Measurements from ENCODE around the gene TTLL11. TPM values are rescaled to one million over a fixed set of nuclear protein-coding genes. Genes with fewer than 3 reads are reported as not detected.

TTLL11 gene, protein sequence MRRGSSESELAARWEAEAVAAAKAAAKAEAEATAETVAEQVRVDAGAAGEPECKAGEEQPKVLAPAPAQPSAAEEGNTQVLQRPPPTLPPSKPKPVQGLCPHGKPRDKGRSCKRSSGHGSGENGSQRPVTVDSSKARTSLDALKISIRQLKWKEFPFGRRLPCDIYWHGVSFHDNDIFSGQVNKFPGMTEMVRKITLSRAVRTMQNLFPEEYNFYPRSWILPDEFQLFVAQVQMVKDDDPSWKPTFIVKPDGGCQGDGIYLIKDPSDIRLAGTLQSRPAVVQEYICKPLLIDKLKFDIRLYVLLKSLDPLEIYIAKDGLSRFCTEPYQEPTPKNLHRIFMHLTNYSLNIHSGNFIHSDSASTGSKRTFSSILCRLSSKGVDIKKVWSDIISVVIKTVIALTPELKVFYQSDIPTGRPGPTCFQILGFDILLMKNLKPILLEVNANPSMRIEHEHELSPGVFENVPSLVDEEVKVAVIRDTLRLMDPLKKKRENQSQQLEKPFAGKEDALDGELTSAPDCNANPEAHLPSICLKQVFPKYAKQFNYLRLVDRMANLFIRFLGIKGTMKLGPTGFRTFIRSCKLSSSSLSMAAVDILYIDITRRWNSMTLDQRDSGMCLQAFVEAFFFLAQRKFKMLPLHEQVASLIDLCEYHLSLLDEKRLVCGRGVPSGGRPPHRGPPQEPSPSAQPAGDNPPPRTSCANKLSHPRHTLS
- polyA plus RNA-seq (2013, experiment 1 of 2): 1.3 TPM
- polyA plus RNA-seq (2013, experiment 2 of 2): 1.2 TPM

DNA sequence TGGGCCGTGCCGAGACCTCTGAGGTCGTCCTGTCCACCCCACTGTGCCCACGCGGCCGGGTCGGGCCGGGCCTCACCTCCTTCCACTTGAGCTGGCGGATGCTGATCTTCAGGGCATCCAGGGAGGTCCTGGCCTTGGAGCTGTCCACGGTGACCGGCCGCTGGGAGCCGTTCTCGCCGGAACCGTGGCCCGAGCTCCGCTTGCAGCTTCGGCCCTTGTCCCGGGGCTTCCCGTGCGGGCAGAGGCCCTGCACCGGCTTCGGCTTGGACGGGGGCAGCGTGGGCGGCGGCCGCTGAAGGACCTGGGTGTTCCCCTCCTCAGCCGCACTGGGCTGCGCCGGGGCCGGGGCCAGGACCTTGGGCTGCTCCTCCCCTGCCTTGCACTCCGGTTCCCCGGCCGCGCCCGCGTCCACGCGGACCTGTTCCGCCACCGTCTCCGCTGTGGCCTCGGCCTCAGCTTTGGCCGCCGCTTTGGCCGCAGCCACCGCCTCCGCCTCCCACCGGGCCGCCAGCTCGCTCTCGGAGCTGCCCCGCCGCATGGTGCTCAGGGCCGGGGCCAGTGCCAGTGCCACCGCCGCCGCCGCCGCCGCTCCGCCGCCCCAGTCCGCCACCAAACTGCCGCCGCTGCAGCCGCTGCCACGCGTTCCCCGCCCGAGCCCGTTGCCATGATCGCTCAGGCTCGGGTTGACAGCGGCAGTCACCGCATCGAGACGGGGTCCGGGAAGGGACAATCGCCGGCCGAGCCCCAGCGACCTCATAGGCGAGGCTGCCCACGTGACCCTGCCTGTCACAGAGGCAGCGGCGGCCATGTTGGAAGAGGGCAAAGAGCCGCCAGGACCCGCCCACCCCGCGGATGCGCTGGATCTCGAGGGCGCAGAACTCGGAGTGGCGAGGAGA, at the start of gene TTLL11:
Gene TTLL11 (minus strand): TSS at position 698 of the 896 bp plus-strand sequence. CDS start 160 bp downstream, at position 538.
- Histone ChIP-seq H3K4ac (ENCODE audit: low read depth, low read length) (no peak within 1 kb of the TSS), H2BK5ac (ENCODE audit: low read length) (no peak within 1 kb of the TSS), H3K56ac (ENCODE audit: low read length) (peak within 1 kb of the TSS; percentile 81), H3K79me1 (ENCODE audit: low read length) (no peaks in the 10 kb centered on the region), H3K23ac (ENCODE audit: low read length) (no peak within 1 kb of the TSS), H3K4me2 (ENCODE audit: low read length) (peak within 1 kb of the TSS; percentile 86), H2BK15ac (replicated peaks; ENCODE audit: low read depth) (no peak within 1 kb of the TSS), H3K18ac (ENCODE audit: low read length) (no peak within 1 kb of the TSS), H3K4me3 (ENCODE audit: low read length) (peak within 1 kb of the TSS; percentile 58), H4K5ac (ENCODE audit: low read length) (no peak within 1 kb of the TSS), H3K79me2 (ENCODE audit: control insufficient read depth, insufficient read depth, low read length) (no peaks in the 10 kb centered on the region), H3K27me3 (ENCODE audit: insufficient read depth, low read length, poor library complexity) (no peaks in the 10 kb centered on the region), H3K9ac (ENCODE audit: low read length) (peak within 1 kb of the TSS; percentile 74), H2AK5ac (ENCODE audit: low read length) (no peak within 1 kb of the TSS), H4K8ac (ENCODE audit: low read depth, low read length) (no peak within 1 kb of the TSS), H2BK120ac (ENCODE audit: low read depth, low read length) (no peak within 1 kb of the TSS), H3K4me1 (ENCODE audit: control insufficient read depth, low read depth, low read length) (no peaks in the 10 kb centered on the region), H3K27ac (ENCODE audit: low read depth, low read length) (no peak within 1 kb of the TSS), H3K36me3 (ENCODE audit: control insufficient read depth, insufficient read depth, low read length) (no peaks in the 10 kb centered on the region)
- WGBS (ENCODE audit: extremely low coverage, insufficient coverage, low lambda C conversion rate): no CpG with 5 or more reads among the region's 98 CpGs
- DNase-seq: peak; percentile 94

DNA sequence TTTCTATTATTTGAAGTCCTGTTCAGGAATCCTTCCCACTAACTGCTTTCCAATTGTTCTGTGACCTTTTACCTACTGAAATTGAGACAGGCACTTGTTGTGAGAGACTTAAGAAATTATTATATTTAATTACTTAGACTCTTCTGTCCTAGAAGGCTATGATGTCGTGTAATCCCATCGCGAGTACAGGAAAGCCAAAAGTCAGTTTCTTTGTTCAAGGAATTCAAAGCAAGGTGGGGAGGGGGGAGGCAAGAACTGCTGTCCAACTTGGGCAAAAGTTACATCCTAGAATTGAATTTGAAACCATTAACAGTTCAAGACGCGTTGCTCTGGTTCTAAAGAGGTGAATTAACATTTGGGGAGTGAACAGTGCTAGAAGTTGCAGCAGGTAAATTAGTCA, 48.6 kb upstream of the TTLL11 start:
- no peak overlapping the region for H3K56ac ChIP-seq (ENCODE audit: low read length)
- no peaks in the 10 kb centered on the region for H3K4me1 ChIP-seq (ENCODE audit: control insufficient read depth, low read depth, low read length)
- H3K4ac ChIP-seq (ENCODE audit: low read depth, low read length): no peak overlapping the region
- no peak overlapping the region for H4K8ac ChIP-seq (ENCODE audit: low read depth, low read length)
- no peak overlapping the region for H3K4me2 ChIP-seq (ENCODE audit: low read length)
- H2BK120ac ChIP-seq (ENCODE audit: low read depth, low read length): no peak overlapping the region
- H3K4me3 ChIP-seq (ENCODE audit: low read length): no peak overlapping the region
- no peak overlapping the region for H3K18ac ChIP-seq (ENCODE audit: low read length)
- H3K27me3 ChIP-seq (ENCODE audit: insufficient read depth, low read length, poor library complexity): no peaks in the 10 kb centered on the region
- H4K5ac ChIP-seq (ENCODE audit: low read length): no peak overlapping the region
- no peak overlapping the region for H2AK5ac ChIP-seq (ENCODE audit: low read length)
- H2BK15ac ChIP-seq (replicated peaks; ENCODE audit: low read depth): no peak overlapping the region
- H3K9ac ChIP-seq (ENCODE audit: low read length): no peak overlapping the region
- H3K23ac ChIP-seq (ENCODE audit: low read length): no peak overlapping the region
- H3K36me3 ChIP-seq (ENCODE audit: control insufficient read depth, insufficient read depth, low read length): no peaks in the 10 kb centered on the region
- no peaks in the 10 kb centered on the region for H3K79me2 ChIP-seq (ENCODE audit: control insufficient read depth, insufficient read depth, low read length)
- H2BK5ac ChIP-seq (ENCODE audit: low read length): no peak overlapping the region
- H3K27ac ChIP-seq (ENCODE audit: low read depth, low read length): no peak overlapping the region
- H3K79me1 ChIP-seq (ENCODE audit: low read length): no peaks in the 10 kb centered on the region
- no peak for DNase-seq
- no CpG with 5 or more reads among the region's 5 CpGs for WGBS (ENCODE audit: extremely low coverage, insufficient coverage, low lambda C conversion rate)

DNA sequence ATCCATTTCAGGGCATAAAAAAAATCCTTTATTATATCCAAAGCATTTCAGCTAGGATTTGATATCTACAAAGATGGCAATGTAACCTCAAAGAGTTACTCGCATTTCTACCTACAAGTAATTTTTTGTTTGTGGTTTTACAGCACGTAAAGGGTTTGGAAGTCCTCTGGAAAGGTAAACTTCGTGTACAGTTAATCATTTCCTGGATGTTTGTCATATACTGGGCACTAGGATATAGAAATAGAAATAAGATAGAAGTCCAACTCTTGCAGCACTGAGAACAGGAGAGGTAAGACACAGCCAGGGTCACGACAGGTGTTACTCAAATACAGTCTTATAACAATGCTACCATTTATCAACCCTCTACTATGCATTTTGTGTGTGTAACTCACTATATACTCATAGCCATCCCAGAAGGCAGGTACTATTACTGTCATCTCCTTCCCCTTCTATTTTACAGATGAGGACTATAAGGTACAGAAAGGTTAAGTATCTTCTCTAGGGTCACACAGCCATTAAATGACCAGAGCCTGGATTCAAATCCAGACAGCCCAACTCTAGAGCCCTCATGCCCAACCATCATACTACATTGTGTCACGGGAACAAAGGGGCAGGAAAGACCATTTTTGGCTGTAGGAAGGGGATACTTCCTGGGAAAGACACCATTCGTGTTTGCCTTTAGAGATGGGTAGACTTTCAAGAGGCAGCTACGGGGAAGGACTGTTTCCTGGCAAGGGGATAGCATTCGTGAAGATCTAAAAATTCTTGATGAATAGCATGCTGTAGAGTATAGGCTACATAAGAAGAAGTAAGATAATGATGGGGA, 47.5 kb upstream of the TTLL11 start:
- WGBS (ENCODE audit: extremely low coverage, insufficient coverage, low lambda C conversion rate): no CpG with 5 or more reads among the region's 8 CpGs
- no peak overlapping the region for H3K18ac ChIP-seq (ENCODE audit: low read length)
- no peak overlapping the region for H2BK120ac ChIP-seq (ENCODE audit: low read depth, low read length)
- H3K79me2 ChIP-seq (ENCODE audit: control insufficient read depth, insufficient read depth, low read length): no peaks in the 10 kb centered on the region
- no peak overlapping the region for H4K8ac ChIP-seq (ENCODE audit: low read depth, low read length)
- no peak overlapping the region for H3K9ac ChIP-seq (ENCODE audit: low read length)
- H2AK5ac ChIP-seq (ENCODE audit: low read length): no peak overlapping the region
- no peak overlapping the region for H2BK5ac ChIP-seq (ENCODE audit: low read length)
- no peak overlapping the region for H3K23ac ChIP-seq (ENCODE audit: low read length)
- no peak overlapping the region for H4K5ac ChIP-seq (ENCODE audit: low read length)
- H3K4ac ChIP-seq (ENCODE audit: low read depth, low read length): no peak overlapping the region
- no peak overlapping the region for H3K4me2 ChIP-seq (ENCODE audit: low read length)
- DNase-seq: no peak
- H3K36me3 ChIP-seq (ENCODE audit: control insufficient read depth, insufficient read depth, low read length): no peaks in the 10 kb centered on the region
- H3K4me3 ChIP-seq (ENCODE audit: low read length): no peak overlapping the region
- no peak overlapping the region for H2BK15ac ChIP-seq (replicated peaks; ENCODE audit: low read depth)
- H3K79me1 ChIP-seq (ENCODE audit: low read length): no peaks in the 10 kb centered on the region
- H3K27ac ChIP-seq (ENCODE audit: low read depth, low read length): no peak overlapping the region
- no peaks in the 10 kb centered on the region for H3K4me1 ChIP-seq (ENCODE audit: control insufficient read depth, low read depth, low read length)
- no peaks in the 10 kb centered on the region for H3K27me3 ChIP-seq (ENCODE audit: insufficient read depth, low read length, poor library complexity)
- no peak overlapping the region for H3K56ac ChIP-seq (ENCODE audit: low read length)

DNA sequence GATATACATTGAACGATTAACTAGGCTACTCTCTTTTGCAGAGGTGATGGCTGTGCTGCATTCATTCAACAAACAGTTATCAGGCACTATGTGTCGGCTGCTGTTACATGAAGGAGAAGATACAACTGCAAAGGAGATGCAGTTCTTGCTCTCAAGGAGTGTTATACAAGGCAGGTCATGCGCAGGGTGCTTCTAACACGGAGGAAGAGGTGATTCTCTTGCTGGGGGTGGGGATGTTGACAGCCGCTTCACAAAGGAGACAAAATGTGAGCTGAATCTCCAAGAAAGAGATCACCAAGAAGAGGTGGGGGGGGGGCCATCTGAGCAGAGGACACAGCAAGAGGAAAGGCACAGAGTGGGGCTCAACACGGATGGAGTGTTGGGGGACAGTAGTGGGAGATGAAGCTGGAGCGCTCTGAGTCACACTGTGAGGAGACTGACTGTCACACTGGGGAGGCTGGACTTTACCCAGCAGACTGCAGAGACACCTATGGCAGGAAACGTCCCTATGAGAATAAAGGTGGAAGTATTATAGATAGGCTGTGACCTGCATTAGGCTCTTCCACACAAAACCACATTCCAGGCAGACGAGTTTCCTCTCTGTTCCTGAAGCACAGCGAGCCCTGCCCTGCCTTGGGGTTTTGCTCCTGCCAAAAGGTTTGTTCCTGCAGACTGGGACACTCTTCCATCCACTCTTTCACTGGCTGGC, 45.6 kb upstream of the TTLL11 start:
- H3K56ac ChIP-seq (ENCODE audit: low read length): no peak overlapping the region
- no peaks in the 10 kb centered on the region for H3K4me1 ChIP-seq (ENCODE audit: control insufficient read depth, low read depth, low read length)
- no CpG with 5 or more reads among the region's 10 CpGs for WGBS (ENCODE audit: extremely low coverage, insufficient coverage, low lambda C conversion rate)
- H4K8ac ChIP-seq (ENCODE audit: low read depth, low read length): no peak overlapping the region
- H3K4ac ChIP-seq (ENCODE audit: low read depth, low read length): no peak overlapping the region
- no peak overlapping the region for H3K9ac ChIP-seq (ENCODE audit: low read length)
- no peak overlapping the region for H3K18ac ChIP-seq (ENCODE audit: low read length)
- H3K27me3 ChIP-seq (ENCODE audit: insufficient read depth, low read length, poor library complexity): no peaks in the 10 kb centered on the region
- no peaks in the 10 kb centered on the region for H3K36me3 ChIP-seq (ENCODE audit: control insufficient read depth, insufficient read depth, low read length)
- H2AK5ac ChIP-seq (ENCODE audit: low read length): no peak overlapping the region
- no peak overlapping the region for H4K5ac ChIP-seq (ENCODE audit: low read length)
- peak; percentile 21 for DNase-seq
- H3K79me2 ChIP-seq (ENCODE audit: control insufficient read depth, insufficient read depth, low read length): no peaks in the 10 kb centered on the region
- H2BK15ac ChIP-seq (replicated peaks; ENCODE audit: low read depth): no peak overlapping the region
- no peaks in the 10 kb centered on the region for H3K79me1 ChIP-seq (ENCODE audit: low read length)
- H3K27ac ChIP-seq (ENCODE audit: low read depth, low read length): no peak overlapping the region
- H3K4me2 ChIP-seq (ENCODE audit: low read length): no peak overlapping the region
- H3K4me3 ChIP-seq (ENCODE audit: low read length): no peak overlapping the region
- no peak overlapping the region for H2BK5ac ChIP-seq (ENCODE audit: low read length)
- no peak overlapping the region for H3K23ac ChIP-seq (ENCODE audit: low read length)
- no peak overlapping the region for H2BK120ac ChIP-seq (ENCODE audit: low read depth, low read length)

DNA sequence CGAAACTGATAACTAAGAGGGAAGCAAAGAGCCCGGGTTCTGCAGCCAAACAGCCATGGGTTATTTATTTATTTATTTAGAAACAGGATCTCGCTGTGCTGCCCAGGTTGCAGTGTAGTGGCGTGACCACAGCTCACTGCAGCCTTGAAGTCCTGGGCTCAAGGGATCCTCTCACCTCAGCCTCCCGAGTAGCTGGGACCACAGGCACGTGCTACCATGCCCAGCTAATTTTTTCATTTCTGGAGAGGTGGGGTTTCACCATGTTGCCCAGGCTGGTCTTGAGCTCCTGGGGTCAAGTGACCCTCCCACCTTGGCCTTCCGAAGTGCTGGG, 42.4 kb upstream of the TTLL11 start:
- no peak overlapping the region for H3K4ac ChIP-seq (ENCODE audit: low read depth, low read length)
- H3K27me3 ChIP-seq (ENCODE audit: insufficient read depth, low read length, poor library complexity): no peaks in the 10 kb centered on the region
- no CpG with 5 or more reads among the region's 7 CpGs for WGBS (ENCODE audit: extremely low coverage, insufficient coverage, low lambda C conversion rate)
- H2BK15ac ChIP-seq (replicated peaks; ENCODE audit: low read depth): no peak overlapping the region
- H3K23ac ChIP-seq (ENCODE audit: low read length): no peak overlapping the region
- no peak overlapping the region for H3K9ac ChIP-seq (ENCODE audit: low read length)
- no peak overlapping the region for H2AK5ac ChIP-seq (ENCODE audit: low read length)
- H2BK5ac ChIP-seq (ENCODE audit: low read length): no peak overlapping the region
- H3K56ac ChIP-seq (ENCODE audit: low read length): no peak overlapping the region
- H3K4me2 ChIP-seq (ENCODE audit: low read length): no peak overlapping the region
- DNase-seq: no peak
- peaks cover 8% of the 10 kb centered on the region for H3K4me1 ChIP-seq (ENCODE audit: control insufficient read depth, low read depth, low read length)
- no peak overlapping the region for H2BK120ac ChIP-seq (ENCODE audit: low read depth, low read length)
- no peak overlapping the region for H4K5ac ChIP-seq (ENCODE audit: low read length)
- no peaks in the 10 kb centered on the region for H3K79me1 ChIP-seq (ENCODE audit: low read length)
- H3K4me3 ChIP-seq (ENCODE audit: low read length): no peak overlapping the region
- H3K18ac ChIP-seq (ENCODE audit: low read length): no peak overlapping the region
- H3K27ac ChIP-seq (ENCODE audit: low read depth, low read length): no peak overlapping the region
- H4K8ac ChIP-seq (ENCODE audit: low read depth, low read length): no peak overlapping the region
- no peaks in the 10 kb centered on the region for H3K79me2 ChIP-seq (ENCODE audit: control insufficient read depth, insufficient read depth, low read length)
- H3K36me3 ChIP-seq (ENCODE audit: control insufficient read depth, insufficient read depth, low read length): no peaks in the 10 kb centered on the region
